Testis (tissue), 2 donors: ENCODE data around the gene RCAN3.

Experiments
- CTCF ChIP-seq, 3 experiments: fragments of 450-650 bp in 2 of 3; fragments of 200-600 bp in 1 of 3; sonication (generic) in 1 of 3; IDR thresholded peaks; one replicate each; pipeline ENCODE4 v1.5.1; 2016 to 2019; ENCODE audit warnings: antibody characterized with exemption in 3 of 3, mild to moderate bottlenecking in 2 of 3, moderate library complexity in 1 of 3
- POLR2A ChIP-seq: fragments of 450-650 bp; IDR thresholded peaks from one replicate; pipeline ENCODE4 v1.6.1; 2017; ENCODE audit warnings: antibody characterized with exemption, mild to moderate bottlenecking, moderate library complexity

- no peak for TF ChIP-seq POLR2A
- TF ChIP-seq CTCF (IDR thresholded peaks at IDR 0.05) = no peak
Measured at GRCh38 chr1:24547195-24547594, 44.6 kb downstream of the RCAN3 start.
